DMS 273 treated with DMSO at 0.1 percent for 48 hours (cell line): ENCODE measurements around the gene CLEC16A.

Experiments
- DNase-seq: peaks from one replicate; lab custom pipeline; 2025; lab: John Stamatoyannopoulos, UW

Gene CLEC16A

DNA sequence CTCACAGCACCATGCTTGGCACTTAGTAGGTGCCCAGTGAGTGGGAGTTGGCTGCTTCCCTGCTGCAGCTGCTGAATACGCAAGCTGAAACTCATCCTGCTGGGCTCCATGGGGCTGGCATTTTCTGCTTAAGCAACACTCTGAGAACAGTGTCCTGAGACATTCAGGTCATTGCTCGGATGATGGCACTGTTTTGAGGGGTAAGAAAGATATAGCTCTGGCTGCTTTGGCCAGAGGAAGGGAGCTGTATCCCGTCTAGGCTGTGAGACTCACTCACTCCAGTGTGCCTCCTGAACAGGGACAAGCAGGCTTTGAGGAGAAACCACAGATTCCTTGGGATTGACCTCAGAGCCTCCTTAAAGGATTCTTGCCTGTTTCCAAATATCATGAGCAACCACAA lies 120.5 kb downstream of the CLEC16A start:
- no peak for DNase-seq

DNA sequence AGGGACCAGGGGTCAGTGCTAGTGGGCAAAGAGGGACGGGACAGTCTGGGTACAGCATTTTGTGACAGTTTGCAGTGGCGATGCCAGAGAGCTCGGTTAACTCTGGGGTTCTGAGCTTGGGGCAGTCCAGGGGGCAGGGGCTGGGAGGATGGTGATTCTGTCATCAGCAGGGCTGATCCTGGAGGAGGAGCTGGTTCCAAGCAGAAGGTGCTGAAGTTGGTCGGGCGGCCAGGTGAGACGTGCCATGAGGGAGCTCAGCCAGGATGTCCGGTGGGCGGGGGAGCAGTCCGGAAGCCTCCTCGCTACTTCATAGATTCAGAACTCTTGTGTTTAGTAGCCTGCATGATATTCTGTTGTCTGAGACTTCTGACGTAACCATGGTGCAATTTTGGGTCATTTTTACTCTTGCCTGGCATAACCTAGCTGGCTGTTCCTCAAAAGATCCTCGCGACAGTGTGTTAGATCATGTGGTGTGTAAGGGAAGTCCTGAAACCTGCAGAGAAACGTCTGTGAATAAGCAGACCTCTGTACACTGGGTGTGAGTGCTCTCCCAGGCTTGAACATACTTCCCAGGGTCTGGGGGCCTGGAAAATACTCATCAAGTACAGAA lies 122.0 kb downstream of the CLEC16A start:
- no peak for DNase-seq

DNA sequence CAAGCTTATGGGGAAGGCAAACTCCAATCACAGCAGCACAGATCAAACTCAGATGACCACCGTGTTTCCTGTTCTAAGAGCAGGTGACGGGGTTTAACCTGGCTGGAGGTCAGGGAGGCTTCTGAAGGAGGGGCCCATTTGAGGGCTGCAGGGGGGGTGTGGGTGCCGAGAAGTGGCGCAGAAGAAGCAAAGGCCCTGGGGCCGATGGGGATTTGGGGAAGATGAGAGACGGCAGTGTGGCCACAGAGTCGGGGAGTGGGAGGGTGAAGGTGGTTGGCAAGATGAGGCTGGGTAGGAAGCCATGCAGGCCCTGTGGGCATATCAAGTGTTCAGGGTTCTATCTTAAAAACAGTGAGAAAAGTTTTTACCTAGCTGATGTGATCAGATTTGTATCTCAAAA lies 122.9 kb downstream of the CLEC16A start:
- no peak for DNase-seq

DNA sequence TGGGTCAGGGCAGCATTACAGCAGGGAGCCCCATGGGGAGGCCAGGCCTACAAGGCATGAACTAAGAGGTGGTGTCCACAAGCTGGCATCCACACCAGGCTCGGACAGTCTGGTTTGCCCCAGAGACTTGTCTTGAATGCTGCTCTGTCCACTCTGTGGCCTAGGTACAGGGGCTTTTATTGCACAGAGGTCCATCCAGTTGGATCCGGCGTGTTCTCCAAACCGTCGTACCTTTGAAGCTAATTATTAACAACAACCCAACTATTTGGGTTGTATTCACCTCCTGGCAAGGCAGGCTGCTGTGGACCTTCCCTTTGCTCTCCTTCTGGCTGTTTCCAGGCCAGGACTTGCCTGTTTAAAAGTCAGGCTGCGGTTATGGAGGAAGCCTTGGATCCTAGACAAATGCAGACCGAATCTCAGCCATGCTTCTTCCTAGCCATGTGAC lies 123.4 kb downstream of the CLEC16A start:
- DNase-seq: no peak

DNA sequence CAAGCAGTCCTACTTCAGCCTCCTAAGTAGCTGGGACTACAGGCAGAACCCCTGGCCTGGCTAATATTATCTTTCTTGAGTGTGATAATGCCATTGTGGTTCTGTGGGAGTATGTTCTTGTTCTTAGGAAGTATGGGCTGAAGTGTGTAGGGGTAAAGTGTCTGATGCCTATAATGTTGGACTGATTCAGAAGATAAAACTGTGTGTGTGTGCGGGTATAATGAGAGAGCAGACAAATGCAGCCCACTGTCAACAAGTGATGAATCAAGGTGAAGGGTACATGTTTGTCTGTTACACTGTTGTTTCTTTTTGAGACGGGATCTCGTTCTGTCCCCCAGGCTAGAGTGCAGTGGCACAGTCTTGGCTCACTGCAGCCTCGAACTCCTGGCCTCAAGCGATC lies 127.5 kb downstream of the CLEC16A start:
- DNase-seq: no peak

DNA sequence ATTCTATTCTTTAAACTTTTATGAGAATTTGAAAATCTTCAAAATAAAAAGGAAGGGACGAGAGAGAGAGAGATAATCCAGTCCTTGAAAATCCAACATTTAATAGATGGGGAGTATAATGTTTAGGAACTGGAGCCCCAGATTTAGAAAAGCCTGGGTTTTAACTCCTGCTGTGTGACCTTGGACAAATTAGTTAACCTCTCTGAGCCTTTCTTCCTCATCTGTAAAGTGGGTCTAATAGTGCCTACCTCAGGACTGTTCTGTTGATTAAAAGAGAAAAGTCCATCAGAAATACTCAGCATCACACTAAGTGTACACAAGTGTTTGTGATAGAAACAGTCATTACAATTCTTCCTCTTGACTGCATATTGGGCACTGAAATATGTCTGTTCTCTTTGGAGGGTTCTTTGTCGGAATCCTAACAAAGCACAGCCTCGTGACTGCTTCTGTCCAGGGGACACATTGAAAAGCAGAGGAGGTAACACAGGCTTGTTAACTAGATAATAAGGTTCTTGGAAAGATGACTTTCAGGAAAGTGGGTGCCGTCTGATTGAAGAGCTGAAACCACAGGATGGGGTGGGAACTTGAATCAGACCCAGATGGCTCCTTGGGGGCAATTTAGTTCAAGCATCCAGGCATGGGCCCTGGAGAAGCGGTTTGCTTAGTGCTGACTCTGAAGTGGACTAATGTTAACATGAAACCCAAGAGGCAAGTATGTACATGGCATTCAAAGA lies 128.2 kb downstream of the CLEC16A start:
- DNase-seq: no peak

DNA sequence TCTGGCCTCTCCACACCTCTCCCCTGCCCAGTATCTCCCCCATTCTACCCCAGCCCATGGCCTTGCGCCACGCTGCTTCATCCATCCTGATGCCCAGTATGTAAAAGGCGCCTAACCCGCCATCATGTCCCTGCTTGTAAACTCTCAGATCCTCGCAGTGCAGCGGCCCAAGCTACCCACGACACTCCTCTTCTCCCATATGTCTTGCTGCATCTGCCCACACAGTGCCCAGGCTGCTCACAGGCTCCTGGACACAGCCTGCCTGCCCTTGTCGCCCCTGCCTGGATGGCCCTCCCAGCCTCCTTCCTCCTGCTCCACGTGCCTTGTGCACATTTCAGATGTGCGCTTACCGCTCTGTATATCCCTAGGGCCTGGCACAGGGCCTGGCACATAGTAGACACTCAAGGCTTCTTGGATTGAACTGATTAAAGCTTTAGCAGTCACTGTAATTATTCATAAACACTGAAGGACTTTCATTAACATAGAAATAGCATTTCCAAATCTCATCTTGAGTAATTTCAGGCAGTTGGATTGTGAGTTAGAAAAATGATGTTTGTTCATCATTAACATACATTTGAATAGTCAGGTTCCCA lies 129.1 kb downstream of the CLEC16A start:
- DNase-seq: no peak

DNA sequence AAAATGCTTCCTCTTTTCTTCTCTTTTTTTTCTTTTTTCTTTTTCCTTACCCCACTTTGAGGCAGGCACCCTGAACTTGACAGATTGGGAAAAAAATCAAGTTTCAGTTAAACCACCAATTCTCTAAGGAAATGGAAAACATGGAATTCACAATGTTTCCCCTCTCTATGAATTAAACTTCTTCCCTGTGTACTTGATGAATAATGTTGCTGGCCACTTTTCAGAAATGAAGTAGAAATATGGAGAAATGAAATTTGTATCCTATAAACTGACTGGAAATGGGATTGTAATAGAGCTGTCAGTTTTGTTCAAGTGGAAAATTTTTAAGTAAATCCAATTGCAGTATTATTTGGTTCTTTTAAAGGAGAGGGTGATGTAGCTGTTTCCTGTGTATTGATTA lies 129.8 kb downstream of the CLEC16A start:
- no peak for DNase-seq

DNA sequence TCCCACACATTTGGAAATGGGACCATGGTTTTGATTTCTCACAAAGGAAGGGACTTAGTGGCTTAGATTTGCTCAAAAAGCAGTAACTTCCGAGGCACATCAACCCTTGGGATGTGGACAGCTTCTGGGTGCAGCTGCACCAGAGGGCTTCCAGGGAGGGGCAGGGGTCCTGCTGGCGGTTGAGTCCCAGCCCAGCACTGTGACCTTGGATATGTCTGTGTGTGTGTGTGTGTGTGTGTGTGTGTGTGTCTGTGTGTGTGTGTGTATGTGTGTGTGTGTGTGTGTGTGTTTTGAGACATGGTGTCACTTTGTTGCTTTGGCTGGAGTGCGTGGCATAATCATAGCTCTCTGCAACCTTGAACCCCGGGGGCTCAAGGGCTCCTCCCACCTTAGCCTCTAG lies 130.8 kb downstream of the CLEC16A start:
- DNase-seq: no peak

DNA sequence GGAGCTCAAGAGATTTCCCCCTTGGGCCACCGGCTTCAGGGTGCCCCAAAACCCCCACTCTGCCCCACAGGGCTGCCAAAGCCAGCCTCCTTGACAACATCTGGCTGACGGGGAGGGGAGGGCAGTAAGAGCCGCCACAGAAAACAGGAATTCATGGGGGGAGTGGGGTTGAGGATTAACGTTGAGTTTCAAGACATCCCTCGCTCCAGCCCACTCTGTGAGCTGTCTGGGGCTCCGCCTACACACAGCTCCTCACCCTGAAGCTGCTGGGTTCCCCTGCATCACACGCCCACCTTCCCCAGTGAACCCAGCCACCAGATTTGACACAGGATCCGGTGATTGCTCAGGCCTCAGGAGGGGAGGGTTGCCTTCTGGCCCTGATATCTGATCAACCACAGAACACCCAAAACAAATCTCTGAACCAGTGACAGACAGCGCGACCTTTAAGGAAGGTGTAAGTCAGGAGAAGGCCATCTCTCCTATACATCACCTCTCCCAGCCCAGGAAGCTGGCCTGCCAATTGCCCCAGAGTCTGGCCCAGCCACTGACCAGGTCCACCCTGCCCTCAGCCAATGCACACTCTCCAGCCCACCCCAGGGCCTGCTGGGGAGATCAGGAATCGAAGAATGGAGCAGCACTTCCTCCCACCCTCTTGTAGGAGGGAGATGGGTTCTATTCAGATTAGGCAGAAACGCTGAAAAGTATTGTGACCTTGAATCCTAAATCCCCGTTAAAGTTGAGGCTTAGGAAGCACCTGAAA lies 132.1 kb downstream of the CLEC16A start:
- no peak for DNase-seq

DNA sequence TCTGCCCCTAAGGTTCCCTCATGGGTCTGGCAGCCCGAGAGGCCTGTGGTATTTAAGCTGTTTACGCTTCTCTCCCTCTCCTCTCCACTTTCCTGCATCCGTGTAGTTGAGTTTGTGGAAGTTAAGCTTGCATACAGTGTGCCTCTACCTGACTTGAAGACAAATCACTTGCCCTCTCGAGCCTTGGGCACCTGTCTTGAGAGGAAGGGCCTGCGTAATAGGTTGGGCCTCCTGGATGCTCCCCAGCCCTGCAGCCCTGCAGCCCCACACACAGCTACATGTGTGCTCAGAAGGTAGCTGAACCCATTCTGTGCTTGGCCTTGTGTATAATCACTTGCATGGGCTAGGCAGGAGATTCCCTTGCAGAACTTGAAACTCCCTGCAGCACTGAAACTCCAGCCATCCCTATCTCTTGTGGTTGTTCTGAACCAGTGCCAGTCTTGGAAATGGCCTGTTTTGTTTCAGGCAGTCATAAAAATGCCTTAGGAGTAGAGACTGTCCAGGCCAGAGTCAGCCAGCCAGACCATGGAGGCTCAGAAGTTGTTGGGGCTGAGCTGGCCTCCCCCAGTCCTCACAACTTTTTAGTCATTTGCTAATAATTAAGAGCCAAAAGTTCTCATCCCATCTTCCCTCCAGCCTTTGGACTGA lies 134.6 kb downstream of the CLEC16A start:
- no peak for DNase-seq

DNA sequence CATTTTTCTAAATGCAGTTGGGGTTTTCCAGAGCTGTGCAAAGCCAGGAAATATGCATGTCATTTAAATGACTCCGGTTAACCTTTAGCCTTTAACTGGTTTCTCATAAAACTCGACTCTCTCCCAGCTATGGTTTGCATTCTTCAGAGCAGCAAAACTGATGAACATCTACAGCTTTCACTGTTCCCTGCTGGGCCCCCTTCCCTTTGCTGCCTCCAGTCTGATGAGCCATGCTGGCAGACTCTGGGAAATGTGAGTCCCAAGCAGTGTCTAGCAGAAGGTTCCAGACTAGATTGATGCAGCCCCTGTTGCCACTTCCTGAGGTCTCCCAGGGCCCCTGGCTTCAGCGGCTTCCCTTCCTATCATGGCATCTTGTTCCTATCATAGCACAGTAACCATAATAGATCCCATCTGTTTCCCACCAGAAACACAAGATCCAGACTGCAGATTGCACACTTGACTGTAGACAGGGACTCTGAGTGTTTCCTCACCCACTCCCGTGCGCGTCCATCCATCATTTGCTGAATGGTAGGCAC lies 135.4 kb downstream of the CLEC16A start:
- DNase-seq: no peak

DNA sequence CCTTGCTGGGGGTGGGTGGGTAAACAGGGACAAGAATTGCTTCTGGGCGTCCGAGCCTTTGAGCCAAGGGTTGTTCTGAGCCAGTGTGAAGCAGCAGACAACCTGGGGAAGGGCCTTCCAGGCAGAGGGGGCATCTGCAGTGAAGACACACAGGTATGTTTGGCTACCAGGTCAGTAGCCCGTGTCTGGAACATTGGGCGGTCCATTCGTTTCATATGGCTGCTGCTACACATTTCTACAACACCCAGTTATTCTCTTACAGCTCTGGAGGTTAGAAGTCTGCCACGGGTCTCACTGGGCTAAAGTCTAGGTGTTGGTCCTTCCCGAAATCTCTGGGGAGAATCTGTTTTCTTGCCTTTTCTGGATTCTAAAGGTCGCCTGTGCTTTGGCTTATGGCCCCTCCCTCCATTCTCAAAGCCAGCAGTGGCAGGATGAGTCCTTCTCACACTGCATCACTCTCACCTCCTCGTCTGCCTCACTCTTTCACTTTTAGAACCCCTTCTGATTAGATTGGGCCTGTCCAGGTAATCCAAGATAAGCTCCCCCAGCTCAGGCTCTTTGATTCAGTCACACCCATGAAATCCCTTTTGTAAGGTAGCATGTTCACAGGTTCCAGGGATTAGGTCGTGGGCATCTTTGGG lies 136.1 kb downstream of the CLEC16A start:
- DNase-seq: no peak

DNA sequence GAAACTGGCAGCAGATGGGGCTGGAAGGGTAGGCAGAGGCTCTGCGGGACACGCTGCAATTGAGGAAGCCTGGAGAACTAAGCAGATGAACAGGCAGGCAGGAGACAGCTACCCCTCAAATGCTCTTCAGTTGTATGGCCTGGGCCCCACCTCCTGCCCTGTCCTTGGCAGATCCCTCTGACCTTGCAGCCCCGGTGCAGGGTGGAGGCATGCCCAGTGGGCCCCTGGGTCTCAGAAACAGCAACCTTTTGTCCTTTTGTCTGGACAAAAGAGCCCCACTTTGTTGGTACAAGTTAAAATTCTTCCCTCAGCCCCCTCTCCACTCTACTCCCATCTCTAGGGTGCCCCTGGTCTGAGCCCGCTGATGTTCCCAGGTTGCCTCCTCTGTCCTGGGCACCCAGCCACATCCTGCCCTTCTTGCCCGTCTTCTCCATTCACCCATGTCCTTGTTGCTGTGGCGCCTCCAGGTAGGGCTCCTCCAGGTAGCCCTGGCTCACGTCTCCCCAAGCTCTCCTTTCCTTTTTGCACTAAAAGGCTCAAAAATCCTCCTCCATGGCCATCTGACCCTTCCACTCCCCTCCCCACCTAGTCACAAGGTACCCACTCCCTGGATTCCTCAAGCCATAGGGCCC lies 136.8 kb downstream of the CLEC16A start:
- no peak for DNase-seq

DNA sequence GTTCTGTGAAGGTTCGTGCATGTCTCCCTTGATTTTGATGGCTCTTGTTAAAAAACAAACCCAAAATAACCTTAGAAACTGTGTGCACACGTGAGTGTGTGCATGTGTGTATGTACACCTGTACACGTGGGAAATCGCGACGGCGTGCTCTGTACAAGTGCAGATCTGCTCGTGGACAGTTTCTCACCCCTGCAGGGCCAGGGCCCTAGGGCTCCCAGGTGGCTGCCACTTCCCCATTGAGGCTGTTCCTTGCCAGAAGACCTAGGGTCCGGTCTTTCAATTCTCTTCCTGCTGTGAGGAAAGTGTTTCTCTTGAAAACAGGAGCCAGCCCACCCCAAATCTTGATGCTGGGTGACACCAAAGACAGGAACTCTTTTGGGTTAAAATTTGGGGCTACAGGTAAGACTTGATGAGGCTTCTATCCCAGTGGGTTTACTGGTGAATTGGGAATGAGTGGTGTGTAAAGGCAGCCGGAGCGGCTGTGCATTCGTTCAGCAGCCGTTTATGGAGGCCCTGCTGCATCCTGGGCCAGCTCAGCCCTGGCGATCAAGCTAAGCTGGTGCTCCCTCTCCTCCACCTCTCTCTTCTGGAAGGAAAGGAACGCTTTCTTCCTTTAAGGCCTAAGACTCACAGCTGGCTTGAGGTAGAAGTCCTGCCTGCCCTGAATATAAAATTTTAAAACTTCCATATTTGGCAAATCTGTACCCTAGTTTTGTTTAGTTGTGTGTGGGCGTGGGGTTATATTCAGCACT lies 137.9 kb downstream of the CLEC16A start:
- no peak for DNase-seq

DNA sequence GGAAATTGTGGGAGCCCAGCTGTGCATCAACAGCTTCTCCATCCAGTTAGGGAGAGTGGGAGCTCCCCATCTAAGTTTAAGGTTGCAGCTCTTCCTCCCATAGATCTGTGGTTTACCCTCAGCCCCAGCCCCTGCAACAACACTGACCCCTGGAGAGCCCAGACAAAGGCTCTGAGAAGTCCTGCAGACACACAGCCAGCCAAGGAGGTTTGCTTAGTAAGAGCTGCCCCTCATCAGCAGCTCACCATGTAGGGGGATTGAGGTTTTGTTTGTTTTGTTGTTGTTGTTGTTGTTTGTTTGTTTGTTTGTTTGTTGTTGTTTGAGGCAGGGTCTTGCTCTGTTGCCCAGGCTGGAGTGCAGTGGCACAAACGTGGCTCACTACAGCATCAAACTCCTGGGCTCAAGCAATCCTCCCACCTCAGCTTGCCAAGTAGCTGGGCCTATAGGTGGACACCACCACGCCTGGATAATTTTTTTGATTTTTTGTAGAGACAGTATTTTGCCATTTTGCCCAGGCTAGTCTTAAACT lies 138.6 kb downstream of the CLEC16A start:
- DNase-seq: no peak

DNA sequence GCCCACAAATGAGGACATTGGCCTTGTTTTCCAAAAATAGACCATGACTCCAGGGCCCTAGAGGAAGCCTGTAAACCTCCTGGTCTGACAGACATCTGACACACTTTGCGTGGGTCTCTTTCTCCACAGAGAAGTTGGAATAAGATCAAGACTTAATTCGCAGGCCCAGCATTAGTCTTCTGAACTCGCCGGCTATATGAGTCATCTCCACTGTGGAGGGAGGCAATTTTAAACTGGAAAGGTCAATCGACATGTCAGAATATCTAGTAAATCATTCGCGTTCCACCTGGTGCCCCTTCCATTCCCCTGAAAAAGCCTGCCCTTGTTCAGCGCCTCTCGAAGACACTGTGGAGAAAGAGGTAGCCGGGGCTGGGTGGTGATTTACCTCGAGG lies 140.1 kb downstream of the CLEC16A start:
- no peak for DNase-seq

DNA sequence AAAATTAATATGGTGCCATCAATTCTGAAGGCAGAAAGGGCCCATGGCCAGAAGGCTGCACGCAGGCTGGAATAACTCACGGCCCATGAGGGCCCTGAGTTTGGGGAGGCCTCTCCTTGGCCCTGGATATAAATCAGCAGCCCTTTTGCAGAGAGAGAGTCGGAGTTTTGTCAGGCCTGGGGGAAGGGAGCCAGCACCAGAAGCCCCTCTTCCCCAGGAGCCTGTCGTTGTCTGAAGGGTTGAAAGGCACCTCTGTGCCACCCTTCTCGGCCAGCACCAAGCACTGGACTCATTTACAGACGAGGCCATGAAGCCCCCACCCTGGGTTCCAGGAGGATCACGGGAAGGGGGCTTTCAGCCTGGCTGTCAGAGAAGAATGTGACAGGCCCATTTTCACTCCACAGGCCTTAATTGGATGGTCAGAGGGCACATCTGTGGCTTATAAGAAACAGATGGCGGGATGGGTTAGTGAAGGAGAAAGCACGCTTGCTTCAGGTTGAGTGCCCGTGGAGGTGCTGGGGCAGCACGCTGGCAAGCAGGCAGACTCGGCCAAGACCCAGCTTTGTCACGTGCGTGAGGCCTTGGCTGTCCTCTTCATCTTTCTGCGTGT lies 140.6 kb downstream of the CLEC16A start:
- peak; percentile 23 for DNase-seq

DNA sequence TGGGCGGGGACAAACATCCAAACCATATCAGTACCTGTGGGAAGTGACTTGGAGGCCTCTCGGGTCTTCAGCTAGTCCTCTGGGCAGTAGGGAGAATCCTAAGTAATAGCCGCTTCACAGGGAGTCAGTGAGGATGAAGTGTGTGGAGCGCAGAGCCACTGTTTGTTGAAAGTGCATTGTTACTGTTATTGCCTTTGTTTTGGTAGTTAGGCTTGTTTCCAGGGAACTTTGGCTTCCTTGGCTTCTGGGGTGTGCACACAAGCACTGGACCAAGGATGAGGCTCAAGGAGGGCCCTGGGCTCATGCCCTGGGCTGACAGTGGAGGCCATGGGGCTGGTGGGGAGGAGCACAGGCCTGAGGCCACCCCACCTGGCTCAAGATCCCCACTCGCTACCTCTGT lies 141.6 kb downstream of the CLEC16A start:
- no peak for DNase-seq

DNA sequence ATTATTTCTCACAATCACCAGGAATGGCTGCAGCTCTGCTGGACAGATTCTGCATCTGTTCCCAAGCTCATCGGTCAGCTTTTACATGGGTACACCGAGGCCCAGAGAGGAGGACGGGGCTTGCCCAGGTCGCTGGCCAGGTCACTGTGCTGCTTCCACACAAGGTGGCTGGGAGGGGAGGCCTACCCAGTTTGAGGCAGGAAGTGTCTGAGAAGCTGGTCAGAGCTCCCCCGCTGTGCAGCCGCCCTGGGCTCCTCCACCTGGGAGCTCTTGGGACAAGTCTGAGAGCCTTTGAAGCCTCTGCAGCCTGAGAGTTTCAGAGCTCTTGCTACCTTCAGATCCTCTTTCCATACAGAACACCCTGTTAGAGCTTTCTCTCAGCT lies 143.3 kb downstream of the CLEC16A start:
- no peak for DNase-seq
